IPS-15b (cell line): ENCODE results near the gene SLC16A1.
"Not testable (repeated sequence)": the region's sequence is repeated elsewhere in the genome, so short reads cannot be mapped to it uniquely, and the experiment has no call there.

Source experiments
- H3K27me3 ChIP-seq: one replicate; pipeline ENCODE4 v1.6.1; 2013; ENCODE audit warnings: low read length; ENCODE audit not compliant: control insufficient read depth, insufficient read depth
- H3K36me3 ChIP-seq: one replicate; pipeline ENCODE4 v1.6.1; 2013; ENCODE audit warnings: low read length; ENCODE audit not compliant: control insufficient read depth, insufficient read depth
- H3K4me1 ChIP-seq: one replicate; pipeline ENCODE4 v1.6.1; 2013; ENCODE audit warnings: mild to moderate bottlenecking, low read length; ENCODE audit not compliant: control insufficient read depth, insufficient read depth
- H3K4me3 ChIP-seq: one replicate; pipeline ENCODE4 v1.5.1; 2013; ENCODE audit warnings: low read depth, low read length
- H3K9ac ChIP-seq: one replicate; pipeline ENCODE4 v1.6.1; 2013; ENCODE audit warnings: low read depth, mild to moderate bottlenecking, low read length
- H3K9me3 ChIP-seq: one replicate; pipeline ENCODE4 v1.6.1; 2013; ENCODE audit warnings: mild to moderate bottlenecking, low read length; ENCODE audit not compliant: control insufficient read depth, insufficient read depth

Gene SLC16A1

GRCh38 chr1:112955773-112956543, at the start of gene SLC16A1:
Gene SLC16A1, minus strand, starts transcription at chr1:112956196. Its CDS starts 26,888 bp downstream, at chr1:112929308.
- Histone ChIP-seq H3K27me3 (no peaks in the 10 kb centered on the region), H3K9me3 (no peaks in the 10 kb centered on the region), H3K36me3 (peaks cover 4% of the 10 kb centered on the region), H3K4me1 (peaks cover 7% of the 10 kb centered on the region), H3K4me3 (peak within 1 kb of the TSS; percentile 93), H3K9ac (peak within 1 kb of the TSS; percentile 77)

GRCh38 chr1:113003751-113004690, 48.0 kb upstream of the SLC16A1 start:
- Histone ChIP-seq H3K36me3 (no peaks in the 10 kb centered on the region), H3K27me3 (no peaks in the 10 kb centered on the region)

GRCh38 chr1:113002297-113002696, 46.3 kb upstream of the SLC16A1 start:
- no peak overlapping the region for H3K4me3 ChIP-seq
- no peaks in the 10 kb centered on the region for H3K27me3 ChIP-seq
- no peak overlapping the region for H3K9ac ChIP-seq
- no peaks in the 10 kb centered on the region for H3K36me3 ChIP-seq
- H3K9me3 ChIP-seq, result no peaks in the 10 kb centered on the region
- no peaks in the 10 kb centered on the region for H3K4me1 ChIP-seq

More at GRCh38 chr1:113003751-113004690, 48.0 kb upstream of the SLC16A1 start:
- no peak overlapping the region for H3K9ac ChIP-seq
- no peak overlapping the region for H3K4me3 ChIP-seq
- no peaks in the 10 kb centered on the region for H3K9me3 ChIP-seq
- no peaks in the 10 kb centered on the region for H3K4me1 ChIP-seq

GRCh38 chr1:112998592-112999235, 42.7 kb upstream of the SLC16A1 start:
- Histone ChIP-seq H3K36me3 (no peaks in the 10 kb centered on the region), H3K4me3 (no peak overlapping the region), H3K9me3 (no peaks in the 10 kb centered on the region), H3K9ac (no peak overlapping the region), H3K27me3 (no peaks in the 10 kb centered on the region), H3K4me1 (no peaks in the 10 kb centered on the region)

- Histone ChIP-seq H3K9me3 (no peaks in the 10 kb centered on the region), H3K9ac (no peak overlapping the region), H3K36me3 (no peaks in the 10 kb centered on the region), H3K4me3 (no peak overlapping the region), H3K27me3 (no peaks in the 10 kb centered on the region), H3K4me1 (no peaks in the 10 kb centered on the region)
These were observed 41.8 kb upstream of the SLC16A1 start for GRCh38 chr1:112997781-112998180.

- Histone ChIP-seq H3K4me1 (no peaks in the 10 kb centered on the region), H3K4me3 (no peak overlapping the region), H3K9me3 (no peaks in the 10 kb centered on the region), H3K36me3 (no peaks in the 10 kb centered on the region), H3K9ac (no peak overlapping the region), H3K27me3 (no peaks in the 10 kb centered on the region)
These were observed 39.9 kb upstream of the SLC16A1 start for GRCh38 chr1:112995890-112996289.

- not testable (repeated sequence) for H3K27me3 ChIP-seq, H3K9me3 ChIP-seq, H3K4me3 ChIP-seq, H3K4me1 ChIP-seq, H3K9ac ChIP-seq, H3K36me3 ChIP-seq
These were observed 39.0 kb upstream of the SLC16A1 start for GRCh38 chr1:112995021-112995420.

- no peaks in the 10 kb centered on the region for H3K36me3 ChIP-seq
- no peaks in the 10 kb centered on the region for H3K4me1 ChIP-seq
- H3K4me3 ChIP-seq, result no peak overlapping the region
- no peaks in the 10 kb centered on the region for H3K9me3 ChIP-seq
- H3K27me3 ChIP-seq, result no peaks in the 10 kb centered on the region
- H3K9ac ChIP-seq, result no peak overlapping the region
These were observed 36.8 kb upstream of the SLC16A1 start for GRCh38 chr1:112992780-112993179.

- Histone ChIP-seq H3K4me1 (no peaks in the 10 kb centered on the region), H3K4me3 (no peak overlapping the region), H3K9ac (no peak overlapping the region), H3K9me3 (no peaks in the 10 kb centered on the region), H3K36me3 (no peaks in the 10 kb centered on the region), H3K27me3 (no peaks in the 10 kb centered on the region)
These were observed 35.6 kb upstream of the SLC16A1 start for GRCh38 chr1:112991402-112992120.

GRCh38 chr1:112990271-112990670, 34.3 kb upstream of the SLC16A1 start:
- Histone ChIP-seq H3K9ac (no peak overlapping the region), H3K4me3 (no peak overlapping the region), H3K36me3 (no peaks in the 10 kb centered on the region)

GRCh38 chr1:112988367-112988766, 32.4 kb upstream of the SLC16A1 start:
- H3K4me3 ChIP-seq, result no peak overlapping the region
- H3K27me3 ChIP-seq, result no peaks in the 10 kb centered on the region
- no peaks in the 10 kb centered on the region for H3K4me1 ChIP-seq
- no peaks in the 10 kb centered on the region for H3K9me3 ChIP-seq
- H3K9ac ChIP-seq, result no peak overlapping the region
- H3K36me3 ChIP-seq, result no peaks in the 10 kb centered on the region

More at GRCh38 chr1:112990271-112990670, 34.3 kb upstream of the SLC16A1 start:
- H3K4me1 ChIP-seq, result no peaks in the 10 kb centered on the region
- no peaks in the 10 kb centered on the region for H3K27me3 ChIP-seq
- no peaks in the 10 kb centered on the region for H3K9me3 ChIP-seq
